ENCODE results near the gene SERPINB1.
"Not testable (repeated sequence)": the region's sequence is repeated elsewhere in the genome, so short reads cannot be mapped to it uniquely, and the experiment has no call there.

Gene SERPINB1

GRCh38 chr6:2810092-2810671 is 31.5 kb downstream of the SERPINB1 start:
- DNase-seq, result no peak

- no peak for DNase-seq
Observed at GRCh38 chr6:2809015-2809414, 32.6 kb downstream of the SERPINB1 start.

GRCh38 chr6:2807342-2808090 is 34.1 kb downstream of the SERPINB1 start:
- no peak for DNase-seq

- DNase-seq, result no peak
Observed at GRCh38 chr6:2806644-2807043, 35.0 kb downstream of the SERPINB1 start.

- no peak for DNase-seq
Observed at GRCh38 chr6:2805031-2805430, 36.6 kb downstream of the SERPINB1 start.

GRCh38 chr6:2804516-2804915 is 37.1 kb downstream of the SERPINB1 start:
- no peak for DNase-seq

GRCh38 chr6:2803731-2804429 is 37.8 kb downstream of the SERPINB1 start:
- DNase-seq, result no peak

- DNase-seq, result no peak
Observed at GRCh38 chr6:2802521-2803060, 39.1 kb downstream of the SERPINB1 start.

- DNase-seq, result not testable (repeated sequence)
Observed at GRCh38 chr6:2801687-2802086, 40.0 kb downstream of the SERPINB1 start.

GRCh38 chr6:2800552-2801316 is 40.9 kb downstream of the SERPINB1 start:
- no peak for DNase-seq

- DNase-seq, result no peak
Observed at GRCh38 chr6:2799936-2800527, 41.6 kb downstream of the SERPINB1 start.

- DNase-seq, result no peak
Observed at GRCh38 chr6:2798586-2799134, 43.0 kb downstream of the SERPINB1 start.

- DNase-seq, result no peak
Observed at GRCh38 chr6:2797564-2798031, 44.1 kb downstream of the SERPINB1 start.

GRCh38 chr6:2796861-2797260 is 44.8 kb downstream of the SERPINB1 start:
- no peak for DNase-seq

GRCh38 chr6:2795956-2796355 is 45.7 kb downstream of the SERPINB1 start:
- DNase-seq, result no peak

- DNase-seq, result no peak
Observed at GRCh38 chr6:2795162-2795561, 46.5 kb downstream of the SERPINB1 start.

GRCh38 chr6:2794171-2794730 is 47.4 kb downstream of the SERPINB1 start:
- no peak for DNase-seq

- DNase-seq, result no peak
Observed at GRCh38 chr6:2793534-2794151, 48.0 kb downstream of the SERPINB1 start.

- DNase-seq, result no peak
Observed at GRCh38 chr6:2792330-2793110, 49.1 kb downstream of the SERPINB1 start.

GRCh38 chr6:2791450-2791974 is 50.2 kb downstream of the SERPINB1 start:
- no peak for DNase-seq

All from NCI-H1694 (cell line).